ENCODE data around the gene KDM4E.

Gene KDM4E

GRCh38 chr11:95054356-95054755, 29.3 kb downstream of the KDM4E start:
- DNase-seq = no peak

GRCh38 chr11:95055283-95055897, 30.3 kb downstream of the KDM4E start:
- DNase-seq = no peak

- DNase-seq = no peak
Measured at GRCh38 chr11:95057959-95058358, 32.9 kb downstream of the KDM4E start.

- DNase-seq = no peak
Measured at GRCh38 chr11:95058621-95059020, 33.6 kb downstream of the KDM4E start.

GRCh38 chr11:95059046-95059445, 34.0 kb downstream of the KDM4E start:
- no peak for DNase-seq

- peak; percentile 96 for DNase-seq
Measured at GRCh38 chr11:95065336-95065735, 40.3 kb downstream of the KDM4E start.

GRCh38 chr11:95066716-95067038, 41.6 kb downstream of the KDM4E start, which contains the start of gene SRSF8:
Gene SRSF8, plus strand, starts transcription at chr11:95066919. Its CDS starts 308 bp downstream, at chr11:95067227.
- peak; percentile 82 for DNase-seq

GRCh38 chr11:95067039-95067840, 42.2 kb downstream of the KDM4E start:
- peak; percentile 82 for DNase-seq

GRCh38 chr11:95067841-95068219, 42.8 kb downstream of the KDM4E start:
- peak; percentile 48 for DNase-seq

GRCh38 chr11:95068549-95068948, 43.5 kb downstream of the KDM4E start:
- DNase-seq = peak; percentile 96

GRCh38 chr11:95070471-95070870, 45.4 kb downstream of the KDM4E start:
- DNase-seq = no peak

GRCh38 chr11:95072948-95073347, 47.9 kb downstream of the KDM4E start:
- no peak for DNase-seq

- DNase-seq = peak; percentile 79
Measured at GRCh38 chr11:95074792-95075563, 49.9 kb downstream of the KDM4E start.

- DNase-seq = peak; percentile 95
Measured at GRCh38 chr11:95076416-95076815, 51.4 kb downstream of the KDM4E start.

GRCh38 chr11:95076981-95077380, 51.9 kb downstream of the KDM4E start:
- DNase-seq = peak; percentile 53
